ENCODE data around the gene DPM2.

DNA sequence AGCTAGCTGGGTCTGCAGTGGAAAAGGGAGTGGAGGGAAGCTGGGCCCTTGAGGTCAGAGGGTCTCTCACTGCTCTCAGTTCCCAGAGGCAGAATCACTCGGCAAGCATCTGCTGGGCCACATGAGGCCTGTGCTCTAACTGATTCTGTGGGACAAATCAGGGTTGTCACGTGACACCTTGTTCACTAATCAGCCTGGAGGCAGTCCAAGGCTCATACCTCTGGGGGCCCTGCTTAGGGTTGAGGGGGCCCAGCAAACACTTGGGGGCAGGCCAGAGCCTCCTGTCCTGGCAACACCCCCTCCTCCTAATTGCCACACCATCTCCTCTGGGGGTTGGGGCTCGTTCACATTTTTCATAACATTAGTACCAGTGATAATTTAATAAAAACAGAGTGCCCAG lies 9.1 kb upstream of the DPM2 start:
- no peak for TF ChIP-seq EZH2 (IDR thresholded peaks at IDR 0.05; ENCODE audit: borderline replicate concordance)
- TF ChIP-seq, protein P1, sequence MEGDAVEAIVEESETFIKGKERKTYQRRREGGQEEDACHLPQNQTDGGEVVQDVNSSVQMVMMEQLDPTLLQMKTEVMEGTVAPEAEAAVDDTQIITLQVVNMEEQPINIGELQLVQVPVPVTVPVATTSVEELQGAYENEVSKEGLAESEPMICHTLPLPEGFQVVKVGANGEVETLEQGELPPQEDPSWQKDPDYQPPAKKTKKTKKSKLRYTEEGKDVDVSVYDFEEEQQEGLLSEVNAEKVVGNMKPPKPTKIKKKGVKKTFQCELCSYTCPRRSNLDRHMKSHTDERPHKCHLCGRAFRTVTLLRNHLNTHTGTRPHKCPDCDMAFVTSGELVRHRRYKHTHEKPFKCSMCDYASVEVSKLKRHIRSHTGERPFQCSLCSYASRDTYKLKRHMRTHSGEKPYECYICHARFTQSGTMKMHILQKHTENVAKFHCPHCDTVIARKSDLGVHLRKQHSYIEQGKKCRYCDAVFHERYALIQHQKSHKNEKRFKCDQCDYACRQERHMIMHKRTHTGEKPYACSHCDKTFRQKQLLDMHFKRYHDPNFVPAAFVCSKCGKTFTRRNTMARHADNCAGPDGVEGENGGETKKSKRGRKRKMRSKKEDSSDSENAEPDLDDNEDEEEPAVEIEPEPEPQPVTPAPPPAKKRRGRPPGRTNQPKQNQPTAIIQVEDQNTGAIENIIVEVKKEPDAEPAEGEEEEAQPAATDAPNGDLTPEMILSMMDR (IDR thresholded peaks at IDR 0.05; ENCODE audit: poor library complexity), result no peak
